ENCODE data around the gene HUNK. TPM values are rescaled to one million over a fixed set of nuclear protein-coding genes. Genes with fewer than 3 reads are reported as not detected.

HUNK gene
- total and polyA plus RNA-seq, 2 experiments from 2014 or later: 1.6 to 5.1 TPM

DNA sequence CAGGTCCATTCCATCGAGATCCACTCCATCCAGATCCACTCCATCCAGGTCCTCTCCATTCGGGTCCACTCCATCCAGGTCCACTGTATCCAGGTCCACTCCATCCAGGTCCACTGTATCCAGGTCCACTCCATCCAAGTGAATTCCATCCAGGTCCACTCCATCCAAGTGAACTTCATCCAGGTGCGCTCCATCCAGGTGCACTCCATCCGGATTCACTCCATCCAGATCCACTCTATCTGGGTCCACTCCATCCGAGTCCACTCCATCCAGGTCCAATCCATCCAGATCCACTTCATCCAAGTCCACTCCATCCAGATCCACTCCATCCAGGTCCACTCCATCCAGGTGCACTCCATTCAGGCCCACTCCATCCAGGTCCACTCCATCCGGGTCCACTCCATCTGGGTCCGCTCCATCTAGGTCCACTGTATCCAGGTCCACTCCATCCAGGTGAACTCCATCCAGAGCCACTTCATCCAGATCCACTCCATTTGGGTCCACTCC, 157.4 kb downstream of the HUNK start:
- Histone ChIP-seq H3K27ac (ENCODE audit: low read depth) (no peak overlapping the region), H3K36me3 (ENCODE audit: insufficient read depth) (no peaks in the 10 kb centered on the region), H3K27me3 (ENCODE audit: insufficient read depth) (no peaks in the 10 kb centered on the region), H3K4me2 (no peak overlapping the region), H3K4me3 (no peak overlapping the region), H4K20me1 (replicated peaks; ENCODE audit: insufficient read depth) (no peaks in the 10 kb centered on the region), H3K9me2 (ENCODE audit: insufficient read depth) (0 out of 2 replicates have a peak, but pooled peaks cover 4% of the 10 kb centered on the region), H2AFZ (no peak overlapping the region), H3F3A (replicated peaks; ENCODE audit: low read depth) (no peaks in the 10 kb centered on the region), H3K4me1 (ENCODE audit: insufficient read depth) (no peaks in the 10 kb centered on the region), H3K79me2 (replicated peaks; ENCODE audit: insufficient read depth) (no peaks in the 10 kb centered on the region)
- no peak for TF ChIP-seq ZNF462 (CRISPR knock-in tag; IDR thresholded peaks at IDR 0.05)
- no peak for TF ChIP-seq POLR2AphosphoS5 (IDR thresholded peaks at IDR 0.05; ENCODE audit: low read depth)
- TF ChIP-seq ZNF114 (CRISPR knock-in tag; IDR thresholded peaks at IDR 0.05): no peak
- no peak for TF ChIP-seq CREB1 (CRISPR knock-in tag; IDR thresholded peaks at IDR 0.05; ENCODE audit: low read depth)
- no peak for TF ChIP-seq EZH2phosphoT487 (IDR thresholded peaks at IDR 0.05; ENCODE audit: unreplicated experiment)
- TF ChIP-seq CTCF (conservative IDR thresholded peaks at IDR 0.05; ENCODE audit: low read depth in 2 of 2): no peak
- no peak for TF ChIP-seq NANOG (IDR thresholded peaks at IDR 0.05; ENCODE audit: borderline replicate concordance)
- TF ChIP-seq, protein P1, sequence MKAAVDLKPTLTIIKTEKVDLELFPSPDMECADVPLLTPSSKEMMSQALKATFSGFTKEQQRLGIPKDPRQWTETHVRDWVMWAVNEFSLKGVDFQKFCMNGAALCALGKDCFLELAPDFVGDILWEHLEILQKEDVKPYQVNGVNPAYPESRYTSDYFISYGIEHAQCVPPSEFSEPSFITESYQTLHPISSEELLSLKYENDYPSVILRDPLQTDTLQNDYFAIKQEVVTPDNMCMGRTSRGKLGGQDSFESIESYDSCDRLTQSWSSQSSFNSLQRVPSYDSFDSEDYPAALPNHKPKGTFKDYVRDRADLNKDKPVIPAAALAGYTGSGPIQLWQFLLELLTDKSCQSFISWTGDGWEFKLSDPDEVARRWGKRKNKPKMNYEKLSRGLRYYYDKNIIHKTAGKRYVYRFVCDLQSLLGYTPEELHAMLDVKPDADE (IDR thresholded peaks at IDR 0.05): no peak
- no peak for TF ChIP-seq REST (IDR thresholded peaks at IDR 0.05; ENCODE audit: unreplicated experiment)
- no peak for TF ChIP-seq ZNF331 (CRISPR knock-in tag; IDR thresholded peaks at IDR 0.05; ENCODE audit: low read depth)
- TF ChIP-seq EZH2 (IDR thresholded peaks at IDR 0.05; ENCODE audit: low read depth, unreplicated experiment): no peak
- no peak for TF ChIP-seq JUNB (IDR thresholded peaks at IDR 0.05; ENCODE audit: unreplicated experiment)
- TF ChIP-seq STAT1 (IDR thresholded peaks at IDR 0.05; ENCODE audit: unreplicated experiment): no peak
- Mint-ChIP-seq H3K4me3 (no peak overlapping the region), H3K4me1 (no peaks in the 10 kb centered on the region), H3K27ac (no peak overlapping the region), H3K9me3 (peaks cover 6% of the 10 kb centered on the region), H3K36me3 (ENCODE audit: low read depth) (peaks cover 7% of the 10 kb centered on the region; the same call in 1 of the 3 replicates), H3K27me3 (ENCODE audit: insufficient read depth, low read depth, poor library complexity) (peaks cover 4% of the 10 kb centered on the region)
- DNase-seq (ENCODE audit: low spot score) (no peak), ATAC-seq (no peak)
